NAMALWA (cell line): Measurements from ENCODE around the gene PITPNB.
A peak's percentile ranks its signal among the peaks of the same experiment; 100 is the strongest.

Experiments used
- DNase-seq: peaks from one replicate; pipeline ENCODE4 v3.0.0-alpha.2; 2015; ENCODE audit warnings: low spot score

PITPNB gene

GRCh38 chr22:27832606-27833005, 86.5 kb downstream of the PITPNB start:
- DNase-seq, result no peak

GRCh38 chr22:27829620-27830019, 89.4 kb downstream of the PITPNB start:
- no peak for DNase-seq

GRCh38 chr22:27827604-27828587, 91.2 kb downstream of the PITPNB start:
- DNase-seq, result no peak

- peak; percentile 11 for DNase-seq
These were observed 93.9 kb downstream of the PITPNB start for GRCh38 chr22:27825174-27825573.

- no peak for DNase-seq
These were observed 95.8 kb downstream of the PITPNB start for GRCh38 chr22:27823221-27823620.

- DNase-seq, result no peak
These were observed 97.9 kb downstream of the PITPNB start for GRCh38 chr22:27820896-27821866.

- DNase-seq, result no peak
These were observed 102.5 kb downstream of the PITPNB start for GRCh38 chr22:27816552-27816951.

GRCh38 chr22:27815826-27816530, 103.1 kb downstream of the PITPNB start:
- DNase-seq, result no peak

- DNase-seq, result no peak
These were observed 104.1 kb downstream of the PITPNB start for GRCh38 chr22:27814993-27815392.

- no peak for DNase-seq
These were observed 107.3 kb downstream of the PITPNB start for GRCh38 chr22:27811778-27812177.

GRCh38 chr22:27810609-27811151, 108.4 kb downstream of the PITPNB start:
- no peak for DNase-seq

- DNase-seq, result no peak
These were observed 109.1 kb downstream of the PITPNB start for GRCh38 chr22:27809700-27810608.

GRCh38 chr22:27809226-27809603, 109.8 kb downstream of the PITPNB start:
- no peak for DNase-seq

GRCh38 chr22:27808451-27809225, 110.4 kb downstream of the PITPNB start:
- no peak for DNase-seq

- no peak for DNase-seq
These were observed 113.2 kb downstream of the PITPNB start for GRCh38 chr22:27805841-27806240.

GRCh38 chr22:27804470-27805297, 114.4 kb downstream of the PITPNB start:
- DNase-seq, result peak; percentile 60

GRCh38 chr22:27803841-27804415, 115.1 kb downstream of the PITPNB start:
- no peak for DNase-seq

GRCh38 chr22:27802346-27803073, 116.5 kb downstream of the PITPNB start:
- DNase-seq, result no peak
